Right lobe of liver (tissue), 6 donors: Measurements from ENCODE around the gene SPINT3. TPM values are rescaled to one million over a fixed set of nuclear protein-coding genes. Genes with fewer than 3 reads are reported as not detected.

Source experiments
- ATAC-seq, 4 donors: fragments of 200-7000 bp; cut with Tn5 transposase; one replicate each; pipeline ENCODE4 v1.9.1; 2020; ENCODE audit warnings: mild to moderate bottlenecking in 4 of 4, moderate library complexity in 4 of 4
- DNase-seq, 3 donors: peaks; one replicate each; pipeline ENCODE4 v3.0.0-alpha.2; 2020
- H3K27ac ChIP-seq, 3 donors: fragments of 200-600 bp; one replicate each; pipeline ENCODE4 v1.8.0; 2022
- H3K27me3 ChIP-seq, 2 donors: fragments of 200-600 bp; one replicate each; pipeline ENCODE4 v1.8.0; 2022
- H3K36me3 ChIP-seq, 4 donors: fragments of 200-600 bp; sonication (generic) in 1 of 4; one replicate each; pipeline versions ENCODE4 v1.5.1 to v1.8.0; 2017 to 2022; ENCODE audit warnings: control low read depth in 1 of 4
- H3K4me1 ChIP-seq, 4 donors: fragments of 200-600 bp; sonication (generic) in 1 of 4; one replicate each; pipeline versions ENCODE4 v1.5.1 to v1.8.0; 2017 to 2022; ENCODE audit warnings: control low read depth in 1 of 4
- H3K4me3 ChIP-seq, 3 donors: fragments of 200-600 bp; one replicate each; pipeline ENCODE4 v1.8.0; 2022
- H3K9me3 ChIP-seq, 4 donors: fragments of 200-600 bp; sonication (generic) in 1 of 4; one replicate each; pipeline versions ENCODE4 v1.5.1 to v1.8.0; 2017 to 2022; ENCODE audit warnings: control low read depth in 1 of 4
- POLR2A ChIP-seq: fragments of 450-650 bp; IDR thresholded peaks from one replicate; pipeline ENCODE4 v1.6.1; 2017; ENCODE audit warnings: antibody characterized with exemption, mild to moderate bottlenecking
- WGBS: methylation state at CpG from one replicate; pipeline ENCODE4 v1.1.6; 2018; ENCODE audit warnings: low coverage, low lambda C conversion rate; ENCODE audit not compliant: insufficient coverage; ENCODE audit errors: missing lambda C conversion rate; 5-methylcytosine and 5-hydroxymethylcytosine counted together
- intact Hi-C, 2 donors: fragments of 100-400 bp; cut with DNase I; formaldehyde crosslinking; loops; one replicate each; pipeline versions ENCODE4 v1.11.2 to v1.14.1; 2022
- total RNA-seq, 6 experiments: library from RNA; depleted of rRNA in 2 of 6; stranded (reverse); fragments of >200 nt in 2 of 6; fragmentation: NEBNext Ultra II Directional in 3 of 6; extraction: Animal tissue kit (Norgen Biotek cat#: 25700) in 3 of 6; gene quantifications; one replicate each; pipeline versions ENCODE4 v1.1.0 to v1.2.4, GENCODE V29; 2016 to 2023
- TF ChIP-seq, protein P1 (sequence below), 4 donors: fragments of 200-600 bp in 3 of 4; fragments of 450-650 bp in 1 of 4; IDR thresholded peaks; one replicate each; pipeline versions ENCODE4 v1.5.1 to v1.8.0; 2016 to 2022; ENCODE audit warnings: antibody characterized with exemption in 4 of 4, mild to moderate bottlenecking in 2 of 4
- donor health status: DM: no; HTN: yes; CAD: no.
- donor health status: DM: no; HTN: no; CAD: no.
- donor health status: DM: no; HTN: no; CAD: no.
- donor health status: DM: no; HTN: yes; CAD: no.
- donor health status: DM: no; HTN: yes; CAD: no.

The SPINT3 gene
- total RNA-seq, 6 experiments from 2014 or later: not detected

DNA sequence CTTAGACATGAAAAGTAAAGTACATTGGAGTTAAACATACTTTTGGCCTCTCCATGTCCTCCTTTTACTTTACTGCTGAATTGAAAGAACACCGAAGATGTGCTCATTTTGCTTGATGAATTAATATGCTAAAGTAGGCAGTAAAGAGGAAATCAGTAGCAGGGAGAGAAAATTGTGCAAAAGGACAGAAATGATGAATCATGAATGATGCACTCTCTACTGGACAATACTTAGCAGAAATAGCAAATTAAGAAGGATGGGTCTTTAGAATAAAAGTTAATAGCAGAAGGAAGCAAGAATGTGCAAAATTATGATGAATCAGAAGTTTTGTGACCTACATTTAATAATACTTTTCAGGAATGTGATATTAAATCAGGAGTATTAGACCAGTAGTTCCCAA lies 8.4 kb upstream of the SPINT3 start:
- ATAC-seq: no peak
- 38% methylated on average over 1 of the region's 1 CpG for WGBS
- intact Hi-C loops: no loop called here
- Histone ChIP-seq H3K27ac (no peak overlapping the region), H3K27me3 (no peaks in the 10 kb centered on the region), H3K4me1 (no peaks in the 10 kb centered on the region), H3K36me3 (no peaks in the 10 kb centered on the region), H3K4me3 (no peak overlapping the region), H3K9me3 (no peaks in the 10 kb centered on the region)
- TF ChIP-seq POLR2A: no peak
- TF ChIP-seq, protein P1, sequence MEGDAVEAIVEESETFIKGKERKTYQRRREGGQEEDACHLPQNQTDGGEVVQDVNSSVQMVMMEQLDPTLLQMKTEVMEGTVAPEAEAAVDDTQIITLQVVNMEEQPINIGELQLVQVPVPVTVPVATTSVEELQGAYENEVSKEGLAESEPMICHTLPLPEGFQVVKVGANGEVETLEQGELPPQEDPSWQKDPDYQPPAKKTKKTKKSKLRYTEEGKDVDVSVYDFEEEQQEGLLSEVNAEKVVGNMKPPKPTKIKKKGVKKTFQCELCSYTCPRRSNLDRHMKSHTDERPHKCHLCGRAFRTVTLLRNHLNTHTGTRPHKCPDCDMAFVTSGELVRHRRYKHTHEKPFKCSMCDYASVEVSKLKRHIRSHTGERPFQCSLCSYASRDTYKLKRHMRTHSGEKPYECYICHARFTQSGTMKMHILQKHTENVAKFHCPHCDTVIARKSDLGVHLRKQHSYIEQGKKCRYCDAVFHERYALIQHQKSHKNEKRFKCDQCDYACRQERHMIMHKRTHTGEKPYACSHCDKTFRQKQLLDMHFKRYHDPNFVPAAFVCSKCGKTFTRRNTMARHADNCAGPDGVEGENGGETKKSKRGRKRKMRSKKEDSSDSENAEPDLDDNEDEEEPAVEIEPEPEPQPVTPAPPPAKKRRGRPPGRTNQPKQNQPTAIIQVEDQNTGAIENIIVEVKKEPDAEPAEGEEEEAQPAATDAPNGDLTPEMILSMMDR (IDR thresholded peaks at IDR 0.05): no peak
- DNase-seq: no peak

DNA sequence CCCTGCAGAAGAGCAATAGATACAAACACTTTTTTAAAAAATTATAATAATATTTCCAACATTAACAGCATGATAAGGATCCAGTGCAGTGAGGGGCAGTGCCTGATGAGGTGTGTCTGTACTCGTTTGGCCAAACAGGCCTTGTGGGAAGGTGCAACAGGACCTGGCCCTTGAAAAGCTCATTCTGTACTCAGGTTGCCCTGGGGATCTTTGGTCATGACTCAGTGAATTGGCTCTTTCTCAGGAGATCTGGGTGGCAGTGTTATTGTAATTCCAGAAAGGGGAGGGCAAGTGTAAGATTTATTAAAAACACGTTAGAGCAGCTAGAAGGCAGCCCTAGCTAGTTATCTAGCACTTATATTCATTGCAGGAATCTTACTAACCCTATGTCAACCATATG lies 2.9 kb upstream of the SPINT3 start:
- ATAC-seq (no peak), DNase-seq (no peak)
- 35% methylated on average over 2 of the region's 2 CpGs for WGBS
- no peak for TF ChIP-seq POLR2A
- no peaks in the 10 kb centered on the region for H3K4me1 ChIP-seq
- no peak overlapping the region for H3K4me3 ChIP-seq
- intact Hi-C loops: no loop called here
- H3K9me3 ChIP-seq: no peaks in the 10 kb centered on the region
- H3K36me3 ChIP-seq: no peaks in the 10 kb centered on the region
- H3K27ac ChIP-seq: no peak overlapping the region
- H3K27me3 ChIP-seq: no peaks in the 10 kb centered on the region

DNA sequence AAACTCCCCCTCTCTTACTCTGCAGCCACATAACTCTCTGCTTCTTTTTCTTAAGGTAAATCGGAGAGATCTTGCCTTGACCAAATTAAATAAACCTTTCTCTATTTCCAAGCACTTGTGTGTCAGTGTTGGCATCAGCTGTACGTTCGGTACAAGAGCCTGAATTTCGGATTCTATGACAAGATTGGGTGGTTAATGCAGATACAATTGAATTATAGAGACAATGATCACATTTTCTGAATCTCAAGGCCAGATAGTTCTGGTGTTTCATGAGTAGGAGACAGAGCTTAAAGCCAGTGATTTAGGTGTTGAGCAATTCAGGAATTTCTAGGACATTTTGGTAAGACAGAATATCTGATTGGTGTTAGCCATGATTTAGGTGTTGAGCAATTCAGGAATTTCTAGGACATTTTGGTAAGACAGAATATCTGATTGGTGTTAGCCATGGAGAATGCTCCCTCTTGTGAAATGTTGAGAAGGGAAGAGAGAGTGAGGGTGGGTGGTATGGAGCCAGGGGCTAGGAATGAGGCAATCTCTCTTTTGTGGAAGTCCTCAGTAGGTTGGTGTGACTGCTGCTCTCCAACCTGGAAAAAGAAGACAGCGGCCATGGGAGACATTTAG lies 5.1 kb downstream of the SPINT3 start:
- no peak for DNase-seq
- ATAC-seq: peak in 2 of 4 donors; percentile 18 to 39
- H3K27me3 ChIP-seq: no peaks in the 10 kb centered on the region
- H3K4me3 ChIP-seq: no peak overlapping the region
- WGBS: 62% methylated on average over 5 of the region's 5 CpGs
- intact Hi-C loops: no loop called here
- no peaks in the 10 kb centered on the region for H3K9me3 ChIP-seq
- H3K27ac ChIP-seq: no peak overlapping the region
- no peak for TF ChIP-seq POLR2A
- TF ChIP-seq, protein P1 (IDR thresholded peaks at IDR 0.05): no peak
- H3K4me1 ChIP-seq: no peaks in the 10 kb centered on the region
- no peaks in the 10 kb centered on the region for H3K36me3 ChIP-seq

DNA sequence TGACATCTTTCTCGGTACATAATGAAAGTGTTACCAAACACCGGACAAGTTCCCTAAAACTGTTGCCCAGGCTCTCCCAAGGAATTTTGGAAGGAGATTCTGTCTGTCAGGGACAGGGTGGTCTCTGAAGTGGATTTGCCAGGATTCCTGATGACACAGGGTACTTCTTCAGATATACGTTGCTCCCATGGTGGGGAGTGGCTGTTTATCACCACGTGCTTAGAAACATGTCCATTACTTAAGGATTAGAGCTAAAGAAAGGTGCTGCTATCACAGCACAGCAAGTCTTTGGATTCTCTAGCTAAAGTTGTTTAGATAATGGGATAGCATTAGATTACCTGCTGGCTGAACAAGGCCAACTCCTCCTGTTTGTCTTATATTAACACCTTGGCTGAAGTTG lies 6.3 kb downstream of the SPINT3 start:
- TF ChIP-seq, protein P1 (IDR thresholded peaks at IDR 0.05): no peak
- TF ChIP-seq POLR2A: no peak

DNA sequence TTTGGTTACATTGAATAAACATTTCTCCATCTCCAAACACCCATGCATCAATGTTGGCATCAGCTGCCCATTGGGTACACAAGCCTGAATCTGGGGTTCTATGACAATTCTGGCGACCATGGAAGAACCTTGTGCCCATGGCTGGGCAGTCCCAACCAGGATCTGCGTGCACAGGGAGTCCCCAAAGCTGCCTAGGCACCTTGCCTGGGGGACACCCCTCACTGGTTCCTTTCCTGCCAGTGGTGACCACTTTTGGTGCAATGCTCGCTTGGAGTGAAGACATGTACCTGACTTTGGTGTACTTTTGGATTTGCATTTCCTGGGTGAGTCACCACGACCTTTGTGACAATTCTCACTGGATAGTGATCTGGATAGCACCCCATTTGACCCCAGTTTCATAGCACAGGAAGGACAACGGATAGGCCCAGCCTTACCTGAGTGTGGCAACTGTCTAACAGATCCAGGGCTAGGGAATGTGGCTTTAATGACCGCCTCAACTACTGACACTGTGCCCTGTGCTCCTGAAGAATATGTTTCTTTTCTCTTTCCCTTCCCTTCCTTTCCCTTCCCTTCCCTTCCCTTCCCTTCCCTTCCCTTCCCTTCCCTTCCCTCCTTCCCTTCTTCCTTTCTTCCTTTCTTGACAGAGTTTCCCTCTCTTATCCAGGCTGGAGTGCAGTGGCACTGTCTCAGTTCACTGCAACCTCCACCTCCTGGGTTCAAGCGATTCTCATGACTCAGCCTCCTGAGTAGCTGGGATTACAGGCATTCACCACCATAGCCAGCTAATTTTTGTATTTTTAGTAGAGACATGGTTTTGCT lies 7.1 kb downstream of the SPINT3 start:
- 48% methylated on average over 5 of the region's 7 CpGs for WGBS
- Histone ChIP-seq H3K4me1 (no peaks in the 10 kb centered on the region), H3K4me3 (no peak overlapping the region), H3K36me3 (no peaks in the 10 kb centered on the region), H3K27me3 (peaks cover 0 to 4% of the 10 kb centered on the region in 2 donors), H3K27ac (no peak overlapping the region), H3K9me3 (no peaks in the 10 kb centered on the region)
- peak in 2 of 4 donors; percentile 35 to 68 for ATAC-seq
- intact Hi-C loops: no loop called here
- no peak for DNase-seq
- no peak for TF ChIP-seq POLR2A
- TF ChIP-seq, protein P1 (IDR thresholded peaks at IDR 0.05): no peak

More for the DNA sequence above, 6.3 kb downstream of the SPINT3 start:
- DNase-seq: no peak
- WGBS: 48% methylated on average over 4 of the region's 4 CpGs
- no peak overlapping the region for H3K4me3 ChIP-seq
- H3K27me3 ChIP-seq: peaks cover 0 to 3% of the 10 kb centered on the region in 2 donors
- H3K27ac ChIP-seq: no peak overlapping the region
- H3K9me3 ChIP-seq: no peaks in the 10 kb centered on the region
- H3K36me3 ChIP-seq: no peaks in the 10 kb centered on the region
- intact Hi-C loops: no loop called here
- H3K4me1 ChIP-seq: no peaks in the 10 kb centered on the region
- ATAC-seq: no peak
